ENCODE measurements around the gene MTX1. TPM values are rescaled to one million over a fixed set of nuclear protein-coding genes. Genes with fewer than 3 reads are reported as not detected.
"Not testable (repeated sequence)": the region's sequence is repeated elsewhere in the genome, so short reads cannot be mapped to it uniquely, and the experiment has no call there.

The MTX1 gene
- polyA plus RNA-seq, 2 donors, result 43.6 to 51.4 TPM

GRCh38 chr1:155242805-155243358 is 34.4 kb downstream of the MTX1 start:
- H3K36me3 ChIP-seq (ENCODE audit: control insufficient read depth in 2 of 2, insufficient read depth in 2 of 2, low read length in 1 of 2), result peaks cover 3 to 9% of the 10 kb centered on the region in 2 donors
- peak overlapping the region; percentile 49 to 96 for H3K27ac ChIP-seq (ENCODE audit: low read depth in 2 of 2, low read length in 1 of 2)
- peak overlapping the region in 1 of 2 donors; percentile 81 for H3K4me3 ChIP-seq (ENCODE audit: low read depth in 1 of 2, low read length in 2 of 2)
- H3K27me3 ChIP-seq (ENCODE audit: control insufficient read depth in 1 of 2, insufficient read depth in 2 of 2, low read length in 2 of 2), result no peaks in the 10 kb centered on the region
- 73 to 74% methylated on average over 3 of the region's 3 CpGs for WGBS, 2 donors
- peaks cover 0 to 9% of the 10 kb centered on the region in 2 donors for H3K4me1 ChIP-seq (ENCODE audit: control insufficient read depth in 2 of 2, insufficient read depth in 2 of 2, low read length in 1 of 2)
- no peaks in the 10 kb centered on the region for H3K9me3 ChIP-seq (ENCODE audit: control insufficient read depth in 2 of 2, insufficient read depth in 1 of 2, low read depth in 1 of 2, low read length in 1 of 2)

DNA sequence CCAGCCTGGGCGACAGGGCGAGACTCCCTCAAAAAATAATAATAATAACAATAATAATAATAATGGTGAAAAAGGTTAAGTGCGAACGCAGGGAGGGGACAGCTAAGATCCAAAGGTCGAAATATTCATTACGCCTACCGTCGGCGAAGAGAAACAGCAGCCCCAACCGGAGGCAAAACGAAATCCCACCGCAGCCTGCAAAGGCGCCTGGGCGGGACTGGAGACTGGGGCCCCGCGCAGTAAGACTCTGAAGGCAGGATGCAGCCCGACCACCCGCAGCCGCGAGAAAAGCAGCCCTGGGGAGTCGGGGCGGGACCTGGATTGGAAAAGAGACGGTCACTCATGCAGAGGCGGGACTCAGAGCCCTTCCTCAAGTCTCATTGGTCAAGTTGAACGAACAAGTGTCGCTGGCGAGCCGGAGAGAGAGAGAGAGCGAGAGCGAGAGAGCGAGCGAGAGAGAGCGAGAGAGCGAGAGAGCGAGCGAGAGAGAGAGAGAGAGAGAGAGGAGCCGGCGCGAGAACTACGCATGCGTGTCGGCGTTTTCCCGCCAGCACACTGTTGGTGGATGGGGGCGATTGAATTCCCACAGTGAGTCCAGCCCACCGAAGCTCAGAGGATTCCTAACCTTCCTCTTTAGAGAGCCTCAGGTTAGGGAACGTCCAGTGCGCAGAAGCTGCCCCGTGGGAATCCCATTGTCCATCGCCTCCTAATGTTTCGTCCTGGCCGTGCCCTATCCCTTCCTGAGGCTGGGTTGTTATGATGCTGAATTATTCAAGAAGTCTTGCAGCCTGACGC is 36.1 kb downstream of the MTX1 start:
- no peaks in the 10 kb centered on the region for H3K9me3 ChIP-seq (ENCODE audit: control insufficient read depth in 2 of 2, insufficient read depth in 1 of 2, low read depth in 1 of 2, low read length in 1 of 2)
- H3K27ac ChIP-seq (ENCODE audit: low read depth in 2 of 2, low read length in 1 of 2), result peak overlapping the region; percentile 96 to 98
- no peaks in the 10 kb centered on the region for H3K27me3 ChIP-seq (ENCODE audit: control insufficient read depth in 1 of 2, insufficient read depth in 2 of 2, low read length in 2 of 2)
- WGBS, 2 donors, result 0 to 1% methylated on average over 53 of the region's 53 CpGs
- H3K4me1 ChIP-seq (ENCODE audit: control insufficient read depth in 2 of 2, insufficient read depth in 2 of 2, low read length in 1 of 2), result peaks cover 0 to 7% of the 10 kb centered on the region in 2 donors
- peak overlapping the region; percentile 79 to 81 for H3K4me3 ChIP-seq (ENCODE audit: low read depth in 1 of 2, low read length in 2 of 2)
- H3K36me3 ChIP-seq (ENCODE audit: control insufficient read depth in 2 of 2, insufficient read depth in 2 of 2, low read length in 1 of 2), result peaks cover 2 to 7% of the 10 kb centered on the region in 2 donors

DNA sequence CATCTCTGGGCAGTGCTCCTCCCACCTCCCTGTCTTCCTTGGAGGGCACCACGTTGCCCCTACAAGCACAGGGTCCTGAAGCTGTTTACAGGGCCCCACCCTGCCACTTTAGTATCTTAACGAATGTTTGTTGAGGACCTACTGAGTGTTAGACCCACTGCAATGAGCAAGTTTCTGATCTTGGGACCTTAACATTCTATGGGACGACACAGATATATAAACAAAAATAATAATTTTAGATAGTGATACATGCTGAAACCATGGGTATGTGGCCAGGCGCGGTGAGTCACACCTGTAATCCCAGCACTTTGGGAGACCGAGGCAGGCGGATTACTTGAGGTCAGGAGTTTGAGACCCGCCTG is 36.6 kb downstream of the MTX1 start:
- Histone ChIP-seq H3K9me3 (ENCODE audit: control insufficient read depth in 2 of 2, insufficient read depth in 1 of 2, low read depth in 1 of 2, low read length in 1 of 2) (no peaks in the 10 kb centered on the region), H3K27me3 (ENCODE audit: control insufficient read depth in 1 of 2, insufficient read depth in 2 of 2, low read length in 2 of 2) (no peaks in the 10 kb centered on the region), H3K4me1 (ENCODE audit: control insufficient read depth in 2 of 2, insufficient read depth in 2 of 2, low read length in 1 of 2) (peaks cover 0 to 7% of the 10 kb centered on the region in 2 donors), H3K36me3 (ENCODE audit: control insufficient read depth in 2 of 2, insufficient read depth in 2 of 2, low read length in 1 of 2) (peaks cover 2 to 7% of the 10 kb centered on the region in 2 donors), H3K4me3 (ENCODE audit: low read depth in 1 of 2, low read length in 2 of 2) (peak overlapping the region; percentile 79 to 81), H3K27ac (ENCODE audit: low read depth in 2 of 2, low read length in 1 of 2) (peak overlapping the region; percentile 96 to 98)
- 57 to 61% methylated on average over 8 of the region's 8 CpGs for WGBS, 2 donors

GRCh38 chr1:155246796-155247195 is 38.3 kb downstream of the MTX1 start:
- not testable (repeated sequence) for H3K4me1 ChIP-seq (ENCODE audit: control insufficient read depth in 2 of 2, insufficient read depth in 2 of 2, low read length in 1 of 2); H3K36me3 ChIP-seq (ENCODE audit: control insufficient read depth in 2 of 2, insufficient read depth in 2 of 2, low read length in 1 of 2); H3K9me3 ChIP-seq (ENCODE audit: control insufficient read depth in 2 of 2, insufficient read depth in 1 of 2, low read depth in 1 of 2, low read length in 1 of 2); H3K27me3 ChIP-seq (ENCODE audit: control insufficient read depth in 1 of 2, insufficient read depth in 2 of 2, low read length in 2 of 2); H3K27ac ChIP-seq (ENCODE audit: low read depth in 2 of 2, low read length in 1 of 2); H3K4me3 ChIP-seq (ENCODE audit: low read depth in 1 of 2, low read length in 2 of 2)
- 98% methylated on average over 3 of the region's 3 CpGs for WGBS, 2 donors

- Histone ChIP-seq H3K4me1 (ENCODE audit: control insufficient read depth in 2 of 2, insufficient read depth in 2 of 2, low read length in 1 of 2) (peaks cover 0 to 8% of the 10 kb centered on the region in 2 donors), H3K36me3 (ENCODE audit: control insufficient read depth in 2 of 2, insufficient read depth in 2 of 2, low read length in 1 of 2) (peaks cover 2 to 7% of the 10 kb centered on the region in 2 donors), H3K9me3 (ENCODE audit: control insufficient read depth in 2 of 2, insufficient read depth in 1 of 2, low read depth in 1 of 2, low read length in 1 of 2) (no peaks in the 10 kb centered on the region), H3K27me3 (ENCODE audit: control insufficient read depth in 1 of 2, insufficient read depth in 2 of 2, low read length in 2 of 2) (no peaks in the 10 kb centered on the region), H3K4me3 (ENCODE audit: low read depth in 1 of 2, low read length in 2 of 2) (no peak overlapping the region), H3K27ac (ENCODE audit: low read depth in 2 of 2, low read length in 1 of 2) (no peak overlapping the region)
- 88 to 89% methylated on average over 26 of the region's 26 CpGs for WGBS, 2 donors
These were observed 39.4 kb downstream of the MTX1 start for GRCh38 chr1:155247667-155248553.

- peaks cover 2 to 7% of the 10 kb centered on the region in 2 donors for H3K36me3 ChIP-seq (ENCODE audit: control insufficient read depth in 2 of 2, insufficient read depth in 2 of 2, low read length in 1 of 2)
- WGBS, 2 donors, result 33 to 34% methylated on average over 15 to 28 of the region's 28 CpGs
- no peaks in the 10 kb centered on the region for H3K9me3 ChIP-seq (ENCODE audit: control insufficient read depth in 2 of 2, insufficient read depth in 1 of 2, low read depth in 1 of 2, low read length in 1 of 2)
- peaks cover 11 to 17% of the 10 kb centered on the region in 2 donors for H3K4me1 ChIP-seq (ENCODE audit: control insufficient read depth in 2 of 2, insufficient read depth in 2 of 2, low read length in 1 of 2)
- H3K27ac ChIP-seq (ENCODE audit: low read depth in 2 of 2, low read length in 1 of 2), result no peak overlapping the region
- no peaks in the 10 kb centered on the region for H3K27me3 ChIP-seq (ENCODE audit: control insufficient read depth in 1 of 2, insufficient read depth in 2 of 2, low read length in 2 of 2)
- no peak overlapping the region for H3K4me3 ChIP-seq (ENCODE audit: low read depth in 1 of 2, low read length in 2 of 2)
These were observed 41.7 kb downstream of the MTX1 start for GRCh38 chr1:155250246-155250632.

GRCh38 chr1:155250633-155251449 is 42.3 kb downstream of the MTX1 start:
- WGBS, 2 donors, result 19 to 25% methylated on average over 23 of the region's 23 CpGs
- peak overlapping the region; percentile 9 to 29 for H3K27ac ChIP-seq (ENCODE audit: low read depth in 2 of 2, low read length in 1 of 2)

DNA sequence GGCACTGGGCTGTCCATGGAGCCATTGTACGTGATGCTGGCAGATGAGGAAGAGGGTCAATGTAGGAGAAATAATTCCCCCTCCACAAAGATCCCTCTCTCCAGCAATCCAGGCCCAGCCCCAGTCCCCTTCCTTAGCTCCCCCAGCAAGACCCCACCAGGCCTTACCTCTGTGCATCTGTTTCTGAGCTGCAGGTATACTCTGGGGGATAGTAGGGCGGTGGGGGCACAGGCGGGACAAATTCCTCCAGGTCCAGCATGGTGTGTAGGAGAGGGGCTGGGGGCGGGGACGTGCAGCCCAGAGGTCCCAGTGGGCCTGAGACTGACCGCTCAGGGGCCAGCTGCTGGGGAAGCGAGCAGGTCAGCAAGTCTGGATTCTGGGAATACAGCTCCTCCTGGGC is 43.1 kb downstream of the MTX1 start:
- H3K27me3 ChIP-seq (ENCODE audit: control insufficient read depth in 1 of 2, insufficient read depth in 2 of 2, low read length in 2 of 2), result no peaks in the 10 kb centered on the region
- no peaks in the 10 kb centered on the region for H3K9me3 ChIP-seq (ENCODE audit: control insufficient read depth in 2 of 2, insufficient read depth in 1 of 2, low read depth in 1 of 2, low read length in 1 of 2)
- peaks cover 11 to 19% of the 10 kb centered on the region in 2 donors for H3K4me1 ChIP-seq (ENCODE audit: control insufficient read depth in 2 of 2, insufficient read depth in 2 of 2, low read length in 1 of 2)
- H3K36me3 ChIP-seq (ENCODE audit: control insufficient read depth in 2 of 2, insufficient read depth in 2 of 2, low read length in 1 of 2), result peaks cover 2 to 9% of the 10 kb centered on the region in 2 donors
- no peak overlapping the region for H3K27ac ChIP-seq (ENCODE audit: low read depth in 2 of 2, low read length in 1 of 2)
- 83 to 92% methylated on average over 7 of the region's 7 CpGs for WGBS, 2 donors
- no peak overlapping the region for H3K4me3 ChIP-seq (ENCODE audit: low read depth in 1 of 2, low read length in 2 of 2)

More at GRCh38 chr1:155250633-155251449, 42.3 kb downstream of the MTX1 start:
- Histone ChIP-seq H3K27me3 (ENCODE audit: control insufficient read depth in 1 of 2, insufficient read depth in 2 of 2, low read length in 2 of 2) (no peaks in the 10 kb centered on the region), H3K4me1 (ENCODE audit: control insufficient read depth in 2 of 2, insufficient read depth in 2 of 2, low read length in 1 of 2) (peaks cover 11 to 17% of the 10 kb centered on the region in 2 donors), H3K9me3 (ENCODE audit: control insufficient read depth in 2 of 2, insufficient read depth in 1 of 2, low read depth in 1 of 2, low read length in 1 of 2) (no peaks in the 10 kb centered on the region), H3K4me3 (ENCODE audit: low read depth in 1 of 2, low read length in 2 of 2) (no peak overlapping the region), H3K36me3 (ENCODE audit: control insufficient read depth in 2 of 2, insufficient read depth in 2 of 2, low read length in 1 of 2) (peaks cover 2 to 7% of the 10 kb centered on the region in 2 donors)

- Histone ChIP-seq H3K4me3 (ENCODE audit: low read depth in 1 of 2, low read length in 2 of 2) (no peak overlapping the region), H3K27ac (ENCODE audit: low read depth in 2 of 2, low read length in 1 of 2) (peak overlapping the region in 1 of 2 donors; percentile 27), H3K4me1 (ENCODE audit: control insufficient read depth in 2 of 2, insufficient read depth in 2 of 2, low read length in 1 of 2) (peaks cover 11 to 20% of the 10 kb centered on the region in 2 donors), H3K9me3 (ENCODE audit: control insufficient read depth in 2 of 2, insufficient read depth in 1 of 2, low read depth in 1 of 2, low read length in 1 of 2) (no peaks in the 10 kb centered on the region), H3K27me3 (ENCODE audit: control insufficient read depth in 1 of 2, insufficient read depth in 2 of 2, low read length in 2 of 2) (no peaks in the 10 kb centered on the region), H3K36me3 (ENCODE audit: control insufficient read depth in 2 of 2, insufficient read depth in 2 of 2, low read length in 1 of 2) (peaks cover 0 to 10% of the 10 kb centered on the region in 2 donors)
- WGBS, 2 donors, result 73 to 85% methylated on average over 5 of the region's 5 CpGs
These were observed 44.7 kb downstream of the MTX1 start for GRCh38 chr1:155253208-155253607.
